ENCODE results near the gene CHTF18. TPM values are rescaled to one million over a fixed set of nuclear protein-coding genes. Genes with fewer than 3 reads are reported as not detected.
"Not testable (repeated sequence)": the region's sequence is repeated elsewhere in the genome, so short reads cannot be mapped to it uniquely, and the experiment has no call there.

Gene CHTF18
- total RNA-seq, 4 donors from 2014 or later = 2.8 to 10.7 (median 4.6) TPM

DNA sequence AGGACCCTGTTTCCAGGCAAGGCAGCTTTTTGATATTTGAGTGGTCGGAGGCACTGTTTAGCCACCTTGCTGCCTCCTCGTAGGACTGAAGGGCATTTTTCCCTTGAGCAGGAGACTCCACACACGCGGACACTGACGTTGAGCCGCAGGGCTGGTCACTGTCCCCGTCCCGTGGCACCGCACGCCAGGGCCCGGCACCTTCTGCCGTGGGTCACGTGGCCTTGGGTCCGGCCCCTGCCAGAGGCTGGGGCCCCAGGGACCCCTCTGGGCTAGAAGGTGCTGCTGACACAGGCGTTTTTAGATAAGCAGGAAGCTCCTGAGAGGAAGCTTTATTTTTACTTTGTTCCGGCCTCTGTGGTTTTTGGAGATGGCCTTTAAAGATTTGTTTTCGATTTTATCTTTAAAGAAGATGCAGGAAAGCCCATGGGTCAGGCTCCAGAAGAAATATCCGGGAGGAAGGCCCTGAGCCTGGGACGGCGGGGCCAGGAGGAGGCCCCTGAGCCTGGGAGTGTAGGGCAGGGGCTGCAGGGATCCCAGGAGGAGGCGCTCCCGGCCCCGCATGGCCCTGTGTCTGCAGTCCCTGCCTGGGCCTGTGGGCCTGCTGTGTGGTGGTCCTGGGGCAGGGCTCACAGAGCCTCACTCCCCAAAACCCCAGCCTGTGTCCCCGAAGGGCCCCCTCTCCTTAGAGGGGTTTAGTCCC is 42.6 kb downstream of the CHTF18 start:
- TF ChIP-seq, protein P1, sequence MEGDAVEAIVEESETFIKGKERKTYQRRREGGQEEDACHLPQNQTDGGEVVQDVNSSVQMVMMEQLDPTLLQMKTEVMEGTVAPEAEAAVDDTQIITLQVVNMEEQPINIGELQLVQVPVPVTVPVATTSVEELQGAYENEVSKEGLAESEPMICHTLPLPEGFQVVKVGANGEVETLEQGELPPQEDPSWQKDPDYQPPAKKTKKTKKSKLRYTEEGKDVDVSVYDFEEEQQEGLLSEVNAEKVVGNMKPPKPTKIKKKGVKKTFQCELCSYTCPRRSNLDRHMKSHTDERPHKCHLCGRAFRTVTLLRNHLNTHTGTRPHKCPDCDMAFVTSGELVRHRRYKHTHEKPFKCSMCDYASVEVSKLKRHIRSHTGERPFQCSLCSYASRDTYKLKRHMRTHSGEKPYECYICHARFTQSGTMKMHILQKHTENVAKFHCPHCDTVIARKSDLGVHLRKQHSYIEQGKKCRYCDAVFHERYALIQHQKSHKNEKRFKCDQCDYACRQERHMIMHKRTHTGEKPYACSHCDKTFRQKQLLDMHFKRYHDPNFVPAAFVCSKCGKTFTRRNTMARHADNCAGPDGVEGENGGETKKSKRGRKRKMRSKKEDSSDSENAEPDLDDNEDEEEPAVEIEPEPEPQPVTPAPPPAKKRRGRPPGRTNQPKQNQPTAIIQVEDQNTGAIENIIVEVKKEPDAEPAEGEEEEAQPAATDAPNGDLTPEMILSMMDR (IDR thresholded peaks at IDR 0.05) = no peak
- ATAC-seq (ENCODE audit: low FRiP score) (no peak), DNase-seq (ENCODE audit: low spot score) (no peak)

DNA sequence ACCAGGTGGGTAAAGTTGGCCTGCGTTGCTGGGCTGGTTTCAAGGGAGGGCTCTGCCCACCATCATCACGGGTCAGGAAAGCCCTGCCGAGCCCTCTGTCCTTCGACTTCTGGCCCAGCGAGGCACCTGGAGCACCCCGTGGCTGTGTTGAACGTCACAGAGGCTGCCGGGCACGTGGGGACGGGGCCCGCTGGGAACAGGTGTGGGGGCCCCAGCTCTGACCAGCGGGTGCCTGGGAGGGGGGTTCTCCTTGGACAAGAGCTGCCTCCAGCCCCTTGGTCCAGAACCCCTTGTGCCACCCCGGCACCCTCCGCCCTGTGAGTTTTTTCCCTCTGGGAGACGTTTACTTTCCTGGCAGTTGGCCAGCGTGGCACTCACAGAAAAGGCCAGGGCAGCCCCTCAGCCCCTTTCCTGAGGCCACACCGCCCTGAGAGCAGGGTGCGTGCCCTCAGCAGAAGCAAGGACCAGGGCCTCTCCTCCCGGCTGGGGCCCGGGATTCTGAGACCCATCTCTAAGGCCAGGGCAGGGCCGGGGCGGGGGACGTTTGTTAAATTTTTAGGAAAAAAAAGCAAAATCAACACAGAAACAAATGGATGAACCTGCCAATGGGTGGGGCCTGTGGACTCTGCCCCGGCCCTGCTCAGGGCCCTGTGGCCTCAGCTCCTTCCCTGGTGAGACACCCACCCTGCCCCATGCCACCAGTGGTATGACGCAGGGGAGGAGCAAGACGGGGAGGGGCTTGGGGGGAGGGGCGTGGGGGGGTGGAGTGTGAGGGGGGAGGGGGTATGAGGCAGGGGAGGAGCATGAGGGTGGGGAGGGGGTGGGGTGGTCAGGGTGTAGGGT is 43.4 kb downstream of the CHTF18 start:
- TF ChIP-seq, protein P1 (IDR thresholded peaks at IDR 0.05) = no peak
- DNase-seq (ENCODE audit: low spot score) (no peak), ATAC-seq (ENCODE audit: low FRiP score) (no peak)

DNA sequence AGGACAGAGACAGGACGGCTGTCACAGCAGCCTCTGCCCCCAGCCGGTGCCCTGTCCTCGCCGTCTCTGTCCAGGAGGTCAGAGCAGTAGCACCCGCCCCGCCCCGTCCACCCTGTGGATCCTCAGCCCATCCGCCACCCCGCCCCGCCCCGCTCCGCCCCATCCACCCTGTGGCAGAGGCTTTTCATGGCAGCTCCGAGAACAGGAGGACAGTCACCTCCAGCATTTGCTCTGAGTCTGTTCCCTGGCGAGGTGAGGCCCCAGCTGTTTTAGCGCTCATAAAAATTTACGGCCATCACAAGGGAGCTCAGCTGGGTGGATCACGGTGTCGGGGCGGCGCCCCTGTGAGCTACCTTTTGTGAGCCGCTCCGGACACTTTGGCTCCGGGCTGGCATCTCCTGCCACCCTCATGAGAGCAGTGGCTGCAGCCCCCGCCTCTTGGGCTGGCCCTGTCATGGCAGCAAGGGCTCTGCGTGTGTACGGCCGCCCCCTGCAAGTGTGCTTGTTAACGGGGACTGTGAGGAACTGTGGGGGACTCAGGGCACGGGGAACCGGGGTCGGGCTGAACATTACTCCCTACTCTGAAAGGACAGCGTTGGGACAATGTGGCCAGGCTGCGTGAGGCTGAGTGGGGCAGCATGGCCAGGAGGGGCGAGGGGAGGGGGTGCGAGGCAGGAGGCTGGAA is 44.4 kb downstream of the CHTF18 start:
- no peak for DNase-seq (ENCODE audit: low spot score)
- TF ChIP-seq, protein P1 (IDR thresholded peaks at IDR 0.05) = no peak
- ATAC-seq (ENCODE audit: low FRiP score) = no peak

DNA sequence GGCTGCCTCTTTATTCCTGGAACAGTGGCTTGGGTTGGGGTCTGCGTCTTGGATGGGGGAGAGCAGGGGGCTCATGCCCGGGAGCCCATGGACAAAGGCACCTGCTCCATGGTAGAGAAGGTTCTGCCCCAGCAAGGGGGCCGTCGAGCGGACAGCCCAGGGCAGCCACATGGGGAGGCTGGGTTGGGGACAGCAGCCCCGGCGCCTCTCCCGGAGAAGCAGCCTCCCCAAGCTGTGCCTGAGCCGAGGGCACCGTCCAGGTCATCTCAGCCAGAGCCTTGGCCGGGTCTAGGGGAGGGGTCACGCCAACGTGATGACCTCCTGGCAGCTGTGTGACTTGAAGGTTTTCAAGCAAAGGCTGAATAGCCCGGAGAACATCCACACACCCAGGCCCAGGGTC is 45.0 kb downstream of the CHTF18 start:
- no peak for ATAC-seq (ENCODE audit: low FRiP score)
- DNase-seq (ENCODE audit: low spot score) = no peak
- TF ChIP-seq, protein P1 (IDR thresholded peaks at IDR 0.05) = no peak

DNA sequence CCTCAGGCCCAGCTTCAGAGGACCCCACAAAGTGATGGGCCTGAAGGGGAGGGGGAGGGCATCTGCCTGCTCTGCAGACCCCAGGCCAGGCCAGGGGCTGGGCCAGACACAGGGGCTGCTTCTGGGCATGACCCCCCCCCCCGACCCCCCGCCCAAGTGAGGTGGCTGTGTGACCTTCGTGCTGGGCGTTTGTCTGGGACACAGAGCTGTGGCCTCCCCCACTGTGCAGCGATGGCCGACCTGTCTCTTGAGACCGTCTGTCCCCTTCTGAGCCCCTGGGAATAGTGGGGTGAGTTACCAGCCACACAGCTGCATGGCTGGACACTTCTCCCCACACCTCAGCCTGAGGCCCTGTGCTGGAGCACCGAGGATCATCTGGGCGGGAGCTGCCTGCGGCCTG is 47.0 kb downstream of the CHTF18 start:
- TF ChIP-seq, protein P1 (IDR thresholded peaks at IDR 0.05) = no peak
- DNase-seq (ENCODE audit: low spot score) = no peak
- ATAC-seq (ENCODE audit: low FRiP score) = no peak

DNA sequence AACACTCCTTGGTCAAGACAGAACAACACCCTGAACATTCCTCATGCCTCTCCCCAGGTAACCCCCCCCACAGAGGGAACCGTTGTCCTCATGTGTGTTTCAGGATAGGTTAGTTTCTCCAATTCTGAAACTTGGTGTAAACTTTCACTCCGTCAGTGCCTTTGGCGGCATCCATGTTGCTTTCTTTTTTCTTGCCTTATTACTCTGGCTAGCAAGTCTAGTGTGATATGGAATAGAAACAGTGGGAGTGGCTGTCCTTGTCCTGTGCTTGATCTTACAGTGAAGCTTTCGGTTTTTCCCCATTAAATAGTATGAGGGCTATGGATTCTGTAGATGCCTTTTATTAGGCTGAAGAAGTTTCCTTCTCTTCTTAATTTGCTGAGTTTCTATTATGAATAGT is 47.8 kb downstream of the CHTF18 start:
- ATAC-seq (ENCODE audit: low FRiP score) (no peak), DNase-seq (ENCODE audit: low spot score) (no peak)
- TF ChIP-seq, protein P1 (IDR thresholded peaks at IDR 0.05) = no peak

DNA sequence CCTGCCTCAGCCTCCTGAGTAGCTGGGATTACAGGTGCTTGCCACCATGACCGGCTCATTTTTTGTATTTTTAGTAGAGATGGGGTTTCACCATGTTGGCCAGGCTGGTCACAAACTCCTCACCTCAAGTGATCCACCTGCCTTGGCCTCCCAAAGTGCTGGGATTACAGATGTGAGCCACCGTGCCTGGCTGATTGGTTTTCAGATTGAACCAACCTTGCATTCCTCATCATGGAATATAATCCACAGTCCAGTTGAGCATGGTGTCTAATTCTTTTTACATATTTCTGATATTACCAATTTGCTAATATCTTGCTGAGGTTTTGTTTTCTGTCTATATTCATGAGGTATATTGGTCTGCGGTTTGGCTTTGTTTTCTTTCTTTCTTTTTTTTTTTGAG is 48.4 kb downstream of the CHTF18 start:
- not testable (repeated sequence) for DNase-seq (ENCODE audit: low spot score); ATAC-seq (ENCODE audit: low FRiP score)
